ENCODE data around the gene ZBTB38. TPM values are rescaled to one million over a fixed set of nuclear protein-coding genes. Genes with fewer than 3 reads are reported as not detected.

ZBTB38 gene
- total RNA-seq, 1 experiment from 2014 or later, result 12.3 TPM

- TF ChIP-seq, protein P1, sequence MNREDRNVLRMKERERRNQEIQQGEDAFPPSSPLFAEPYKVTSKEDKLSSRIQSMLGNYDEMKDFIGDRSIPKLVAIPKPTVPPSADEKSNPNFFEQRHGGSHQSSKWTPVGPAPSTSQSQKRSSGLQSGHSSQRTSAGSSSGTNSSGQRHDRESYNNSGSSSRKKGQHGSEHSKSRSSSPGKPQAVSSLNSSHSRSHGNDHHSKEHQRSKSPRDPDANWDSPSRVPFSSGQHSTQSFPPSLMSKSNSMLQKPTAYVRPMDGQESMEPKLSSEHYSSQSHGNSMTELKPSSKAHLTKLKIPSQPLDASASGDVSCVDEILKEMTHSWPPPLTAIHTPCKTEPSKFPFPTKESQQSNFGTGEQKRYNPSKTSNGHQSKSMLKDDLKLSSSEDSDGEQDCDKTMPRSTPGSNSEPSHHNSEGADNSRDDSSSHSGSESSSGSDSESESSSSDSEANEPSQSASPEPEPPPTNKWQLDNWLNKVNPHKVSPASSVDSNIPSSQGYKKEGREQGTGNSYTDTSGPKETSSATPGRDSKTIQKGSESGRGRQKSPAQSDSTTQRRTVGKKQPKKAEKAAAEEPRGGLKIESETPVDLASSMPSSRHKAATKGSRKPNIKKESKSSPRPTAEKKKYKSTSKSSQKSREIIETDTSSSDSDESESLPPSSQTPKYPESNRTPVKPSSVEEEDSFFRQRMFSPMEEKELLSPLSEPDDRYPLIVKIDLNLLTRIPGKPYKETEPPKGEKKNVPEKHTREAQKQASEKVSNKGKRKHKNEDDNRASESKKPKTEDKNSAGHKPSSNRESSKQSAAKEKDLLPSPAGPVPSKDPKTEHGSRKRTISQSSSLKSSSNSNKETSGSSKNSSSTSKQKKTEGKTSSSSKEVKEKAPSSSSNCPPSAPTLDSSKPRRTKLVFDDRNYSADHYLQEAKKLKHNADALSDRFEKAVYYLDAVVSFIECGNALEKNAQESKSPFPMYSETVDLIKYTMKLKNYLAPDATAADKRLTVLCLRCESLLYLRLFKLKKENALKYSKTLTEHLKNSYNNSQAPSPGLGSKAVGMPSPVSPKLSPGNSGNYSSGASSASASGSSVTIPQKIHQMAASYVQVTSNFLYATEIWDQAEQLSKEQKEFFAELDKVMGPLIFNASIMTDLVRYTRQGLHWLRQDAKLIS (CRISPR knock-in tag; IDR thresholded peaks at IDR 0.05; ENCODE audit: borderline replicate concordance), result no peak
- no peak for TF ChIP-seq ZNF263 (CRISPR knock-in tag; IDR thresholded peaks at IDR 0.05; ENCODE audit: low read depth)
- no peak for TF ChIP-seq SOX15 (CRISPR knock-in tag; IDR thresholded peaks at IDR 0.05)
- TF ChIP-seq ZNF423 (CRISPR knock-in tag; IDR thresholded peaks at IDR 0.05), result no peak
- no peak for TF ChIP-seq HMGA2 (CRISPR knock-in tag; IDR thresholded peaks at IDR 0.05)
- TF ChIP-seq NR2C2 (CRISPR knock-in tag; IDR thresholded peaks at IDR 0.05), result no peak
- no peak for TF ChIP-seq FOXP1 (CRISPR knock-in tag; IDR thresholded peaks at IDR 0.05; ENCODE audit: borderline replicate concordance)
- TF ChIP-seq GABPB1 (CRISPR knock-in tag; IDR thresholded peaks at IDR 0.05), result no peak
- TF ChIP-seq ZMAT4 (CRISPR knock-in tag; IDR thresholded peaks at IDR 0.05), result no peak
- TF ChIP-seq ETV6 (CRISPR knock-in tag; IDR thresholded peaks at IDR 0.05), result no peak
- TF ChIP-seq GRHL2 (CRISPR knock-in tag; IDR thresholded peaks at IDR 0.05; ENCODE audit: insufficient replicate concordance, severe bottlenecking), result no peak
Measured at GRCh38 chr3:141394560-141394959, 26.3 kb downstream of the ZBTB38 start (continued).

DNA sequence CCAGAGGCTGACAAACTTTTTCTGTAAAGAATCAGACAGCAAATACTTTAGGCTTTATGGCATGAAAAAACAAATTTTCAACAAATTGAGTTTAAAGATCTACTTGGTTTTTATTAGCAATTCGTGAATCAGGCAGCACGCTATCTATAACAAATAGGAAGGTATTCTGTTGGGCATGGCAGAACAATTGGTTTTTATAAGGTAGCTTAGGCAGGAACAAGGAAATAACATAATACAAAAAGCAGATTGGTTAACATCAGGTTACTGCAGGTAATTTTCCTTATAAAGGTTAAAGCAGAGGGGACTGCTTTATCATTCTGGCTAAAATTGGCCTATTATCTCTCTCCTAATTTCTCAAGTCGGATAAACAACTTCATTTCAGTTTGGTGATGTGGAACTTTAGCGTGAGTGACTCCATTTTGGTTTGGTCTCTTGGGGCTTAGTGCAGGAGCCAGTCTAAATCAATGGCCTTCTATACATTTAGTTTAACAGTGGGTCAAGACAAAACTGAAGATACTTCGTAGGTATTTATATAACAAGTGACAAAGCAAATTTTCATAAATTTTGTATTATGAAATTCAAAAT, 26.8 kb downstream of the ZBTB38 start:
- ATAC-seq, result no peak
- Mint-ChIP-seq H3K27ac (no peak overlapping the region), H3K36me3 (peaks cover 14% of the 10 kb centered on the region), H3K4me1 (peaks cover 38% of the 10 kb centered on the region), H3K4me3 (no peak overlapping the region), H3K9me3 (peaks cover 16% of the 10 kb centered on the region), H3K27me3 (ENCODE audit: low read depth) (peaks cover 7% of the 10 kb centered on the region)
- TF ChIP-seq TEAD4 (CRISPR knock-in tag; IDR thresholded peaks at IDR 0.05) (no peak), JUN (CRISPR knock-in tag; IDR thresholded peaks at IDR 0.05) (no peak), ARID4B (CRISPR knock-in tag; IDR thresholded peaks at IDR 0.05; ENCODE audit: borderline replicate concordance) (no peak), ZBTB21 (CRISPR knock-in tag; IDR thresholded peaks at IDR 0.05; ENCODE audit: borderline replicate concordance) (no peak), HMGA2 (CRISPR knock-in tag; IDR thresholded peaks at IDR 0.05) (no peak), ZNF416 (CRISPR knock-in tag; IDR thresholded peaks at IDR 0.05) (no peak), ETV6 (CRISPR knock-in tag; IDR thresholded peaks at IDR 0.05) (no peak)
- TF ChIP-seq, protein P2, sequence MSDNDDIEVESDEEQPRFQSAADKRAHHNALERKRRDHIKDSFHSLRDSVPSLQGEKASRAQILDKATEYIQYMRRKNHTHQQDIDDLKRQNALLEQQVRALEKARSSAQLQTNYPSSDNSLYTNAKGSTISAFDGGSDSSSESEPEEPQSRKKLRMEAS (CRISPR knock-in tag; IDR thresholded peaks at IDR 0.05), result no peak
- POLR2A ChIA-PET, result no interaction called here
- DNase-seq (ENCODE audit: low spot score), result no peak
- CTCF ChIA-PET, result interaction anchor here (1.0 kb wide), 1 partner anchor 47 kb away, joined by 3 read pairs; no protein-coding TSS in a partner anchor
